ENCODE results near the gene JMJD6.

DNA sequence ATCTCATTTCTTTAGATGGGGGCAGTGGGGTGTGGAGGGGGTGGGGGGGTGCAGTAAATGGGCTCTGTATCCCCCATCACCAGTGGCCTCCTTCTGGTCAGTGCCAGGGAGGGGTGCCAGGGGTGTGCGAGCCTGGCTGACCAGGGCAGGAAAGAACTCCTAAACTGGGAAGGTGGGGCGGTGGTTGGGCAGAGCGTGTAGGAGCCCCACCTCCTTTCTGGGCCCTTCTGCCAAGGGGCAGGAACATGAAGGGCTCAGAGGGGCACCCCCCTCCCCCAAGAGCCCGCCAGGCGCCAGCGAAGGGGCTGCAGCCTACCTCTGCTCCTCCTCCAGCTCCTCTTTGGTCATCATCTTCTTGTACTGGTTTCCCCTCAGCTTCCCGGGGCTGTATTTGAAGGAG is 41.6 kb downstream of the JMJD6 start:
- no peak for TF ChIP-seq POLR2AphosphoS5 (IDR thresholded peaks at IDR 0.05; ENCODE audit: low read depth, low read length)
- no peak for TF ChIP-seq TAF1 (IDR thresholded peaks at IDR 0.05; ENCODE audit: borderline replicate concordance, insufficient read depth, low read length)
- TF ChIP-seq SIN3A (IDR thresholded peaks at IDR 0.05; ENCODE audit: borderline replicate concordance, insufficient read depth, low read length) = no peak
- TF ChIP-seq, protein P1, sequence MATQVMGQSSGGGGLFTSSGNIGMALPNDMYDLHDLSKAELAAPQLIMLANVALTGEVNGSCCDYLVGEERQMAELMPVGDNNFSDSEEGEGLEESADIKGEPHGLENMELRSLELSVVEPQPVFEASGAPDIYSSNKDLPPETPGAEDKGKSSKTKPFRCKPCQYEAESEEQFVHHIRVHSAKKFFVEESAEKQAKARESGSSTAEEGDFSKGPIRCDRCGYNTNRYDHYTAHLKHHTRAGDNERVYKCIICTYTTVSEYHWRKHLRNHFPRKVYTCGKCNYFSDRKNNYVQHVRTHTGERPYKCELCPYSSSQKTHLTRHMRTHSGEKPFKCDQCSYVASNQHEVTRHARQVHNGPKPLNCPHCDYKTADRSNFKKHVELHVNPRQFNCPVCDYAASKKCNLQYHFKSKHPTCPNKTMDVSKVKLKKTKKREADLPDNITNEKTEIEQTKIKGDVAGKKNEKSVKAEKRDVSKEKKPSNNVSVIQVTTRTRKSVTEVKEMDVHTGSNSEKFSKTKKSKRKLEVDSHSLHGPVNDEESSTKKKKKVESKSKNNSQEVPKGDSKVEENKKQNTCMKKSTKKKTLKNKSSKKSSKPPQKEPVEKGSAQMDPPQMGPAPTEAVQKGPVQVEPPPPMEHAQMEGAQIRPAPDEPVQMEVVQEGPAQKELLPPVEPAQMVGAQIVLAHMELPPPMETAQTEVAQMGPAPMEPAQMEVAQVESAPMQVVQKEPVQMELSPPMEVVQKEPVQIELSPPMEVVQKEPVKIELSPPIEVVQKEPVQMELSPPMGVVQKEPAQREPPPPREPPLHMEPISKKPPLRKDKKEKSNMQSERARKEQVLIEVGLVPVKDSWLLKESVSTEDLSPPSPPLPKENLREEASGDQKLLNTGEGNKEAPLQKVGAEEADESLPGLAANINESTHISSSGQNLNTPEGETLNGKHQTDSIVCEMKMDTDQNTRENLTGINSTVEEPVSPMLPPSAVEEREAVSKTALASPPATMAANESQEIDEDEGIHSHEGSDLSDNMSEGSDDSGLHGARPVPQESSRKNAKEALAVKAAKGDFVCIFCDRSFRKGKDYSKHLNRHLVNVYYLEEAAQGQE (IDR thresholded peaks at IDR 0.05; ENCODE audit: insufficient read depth in 1 of 2, low read depth in 2 of 2, low read length in 2 of 2) = no peak
